H1 (cell line): ENCODE measurements around the gene CNNM2. TPM values are rescaled to one million over a fixed set of nuclear protein-coding genes. Genes with fewer than 3 reads are reported as not detected.

Experiments used
- CTCF ChIA-PET: fragments of 300-600 bp; sonication (Branson Sonifier 250); formaldehyde crosslinking; loops from one replicate; lab custom pipeline; 2021; ENCODE audit not compliant: partially characterized antibody; lab: Charles Lee
- POLR2A ChIA-PET: fragments of 300-600 bp; sonication (Branson Sonifier 250); formaldehyde crosslinking; loops from one replicate; lab custom pipeline; 2021; ENCODE audit warnings: inconsistent platforms; ENCODE audit not compliant: partially characterized antibody; lab: Charles Lee
- DNase-seq, 2 experiments: peaks; one replicate each; pipeline versions ENCODE4 v3.0.0 to v3.0.0-alpha.2; 2010 to 2022; ENCODE audit warnings: low spot score in 2 of 2, low read depth in 1 of 2, mixed read lengths in 1 of 2
- FAIRE-seq: peaks from 2 replicates; lab custom pipeline; 2011; peaks lifted over from hg19 to GRCh38; lab: Jason Lieb, UNC
- H2AFZ ChIP-seq: 2 replicates; pipeline ENCODE4 v1.8.1; 2012; ENCODE audit warnings: low read length, inconsistent platforms
- H2AK5ac ChIP-seq: 2 replicates; pipeline ENCODE4 v1.6.1; 2013; ENCODE audit warnings: low read depth, low read length
- H2BK120ac ChIP-seq: replicated peaks from 2 replicates; pipeline ENCODE3; 2013; ENCODE audit warnings: low read depth, low read length, inconsistent platforms
- H2BK12ac ChIP-seq: 2 replicates; pipeline ENCODE4 v1.6.1; 2013; ENCODE audit warnings: low read depth, low read length
- H2BK15ac ChIP-seq: 2 replicates; pipeline ENCODE4 v1.6.1; 2013; ENCODE audit warnings: low read length
- H2BK20ac ChIP-seq: 2 replicates; pipeline ENCODE4 v1.6.1; 2013; ENCODE audit warnings: low read length
- H2BK5ac ChIP-seq: 2 replicates; pipeline ENCODE4 v1.6.1; 2013; ENCODE audit warnings: low read depth, low read length
- H3K14ac ChIP-seq: 2 replicates; pipeline ENCODE4 v1.6.1; 2013; ENCODE audit warnings: inconsistent platforms; ENCODE audit not compliant: insufficient read length
- H3K18ac ChIP-seq: 2 replicates; pipeline ENCODE4 v1.6.1; 2013; ENCODE audit warnings: low read length; ENCODE audit errors: extremely low read depth
- H3K23ac ChIP-seq: 2 replicates; pipeline ENCODE4 v1.6.1; 2013; ENCODE audit warnings: inconsistent platforms; ENCODE audit not compliant: insufficient read length
- H3K23me2 ChIP-seq: 2 replicates; pipeline ENCODE4 v1.6.1; 2013; ENCODE audit warnings: low read depth, low read length
- H3K27ac ChIP-seq: 2 replicates; pipeline ENCODE4 v1.6.1; 2011; ENCODE audit warnings: low read depth, low read length, inconsistent platforms
- H3K27me3 ChIP-seq, 4 experiments: replicated peaks in 1 of 4; 1 replicate in 1 of 4; 2 replicates in 3 of 4; pipeline versions ENCODE4 v1.6.1 to v1.8.1; 2011 to 2013; ENCODE audit warnings: low read length in 3 of 4, mild to moderate bottlenecking in 3 of 4, inconsistent platforms in 2 of 4, mixed read lengths in 2 of 4, moderate library complexity in 1 of 4; ENCODE audit not compliant: control insufficient read depth in 3 of 4, insufficient read depth in 3 of 4; ENCODE audit errors: extremely low read depth in 1 of 4
- H3K36me3 ChIP-seq, 4 experiments: 2 replicates each; pipeline versions ENCODE4 v1.6.1 to v1.8.1; 2011 to 2013; ENCODE audit warnings: mild to moderate bottlenecking in 4 of 4, low read length in 3 of 4, moderate library complexity in 2 of 4, control low read depth in 1 of 4, inconsistent platforms in 1 of 4; ENCODE audit not compliant: insufficient read depth in 4 of 4, control insufficient read depth in 2 of 4
- H3K4ac ChIP-seq: replicated peaks from 2 replicates; pipeline ENCODE3; 2013; ENCODE audit warnings: low read length, low read depth, mixed read lengths, inconsistent platforms; ENCODE audit not compliant: insufficient read length
- H3K4me1 ChIP-seq, 4 experiments: replicated peaks in 1 of 4; 1 replicate in 1 of 4; 2 replicates in 3 of 4; pipeline versions ENCODE4 v1.6.1 to v1.8.1; 2011 to 2013; ENCODE audit warnings: low read length in 3 of 4, inconsistent platforms in 2 of 4, mixed read lengths in 1 of 4; ENCODE audit not compliant: insufficient read depth in 4 of 4, control insufficient read depth in 3 of 4
- H3K4me2 ChIP-seq, 2 experiments: 2 replicates each; pipeline versions ENCODE4 v1.6.1 to v1.8.1; 2011 to 2013; ENCODE audit warnings: low read depth in 2 of 2, low read length in 2 of 2, control low read depth in 1 of 2, inconsistent platforms in 1 of 2, mild to moderate bottlenecking in 1 of 2; ENCODE audit not compliant: insufficient read depth in 1 of 2
- H3K4me3 ChIP-seq, 4 experiments: fragments of 200-600, 300-600 bp in 1 of 4; sonication (generic), shearing (Covaris generic), sonication (Bioruptor Twin) in 1 of 4; 2 replicates each; pipeline versions ENCODE4 v1.5.1 to v1.8.1; 2011 to 2016; ENCODE audit warnings: low read length in 4 of 4, low read depth in 3 of 4, control low read depth in 2 of 4, inconsistent platforms in 2 of 4, mild to moderate bottlenecking in 2 of 4, mixed read lengths in 1 of 4, moderate library complexity in 1 of 4; ENCODE audit not compliant: insufficient read depth in 2 of 4; ENCODE audit errors: extremely low read depth in 1 of 4
- H3K56ac ChIP-seq: replicated peaks from 2 replicates; pipeline ENCODE3; 2013; ENCODE audit warnings: low read depth, mild to moderate bottlenecking, mixed read lengths, low read length, inconsistent platforms; ENCODE audit not compliant: insufficient read length
- H3K79me1 ChIP-seq: 2 replicates; pipeline ENCODE4 v1.6.1; 2013; ENCODE audit warnings: low read depth, low read length, control low read depth
- H3K79me2 ChIP-seq, 2 experiments: 2 replicates each; pipeline versions ENCODE4 v1.6.1 to v1.8.1; 2012 to 2013; ENCODE audit warnings: low read length in 2 of 2, mild to moderate bottlenecking in 2 of 2, inconsistent platforms in 1 of 2; ENCODE audit not compliant: insufficient read depth in 2 of 2, control insufficient read depth in 1 of 2
- H3K9ac ChIP-seq, 4 experiments: replicated peaks in 1 of 4; 1 replicate in 1 of 4; 2 replicates in 3 of 4; pipeline versions ENCODE4 v1.6.1 to v1.8.1; 2011 to 2013; ENCODE audit warnings: low read depth in 3 of 4, low read length in 3 of 4, control low read depth in 2 of 4, mild to moderate bottlenecking in 2 of 4, moderate library complexity in 2 of 4, inconsistent platforms in 1 of 4; ENCODE audit errors: extremely low read depth in 1 of 4
- H3K9me3 ChIP-seq, 2 experiments: 2 replicates each; pipeline versions ENCODE4 v1.6.1 to v1.8.1; 2012 to 2013; ENCODE audit warnings: mild to moderate bottlenecking in 2 of 2, moderate library complexity in 2 of 2, control low read depth in 1 of 2, inconsistent platforms in 1 of 2, low read depth in 1 of 2, low read length in 1 of 2, mixed read lengths in 1 of 2; ENCODE audit not compliant: insufficient read depth in 2 of 2
- H4K20me1 ChIP-seq, 2 experiments: replicated peaks in 1 of 2; 2 replicates each; pipeline versions ENCODE3 to v1.8.1; 2011 to 2013; ENCODE audit warnings: inconsistent platforms in 2 of 2, low read length in 2 of 2, mild to moderate bottlenecking in 1 of 2; ENCODE audit not compliant: insufficient read depth in 2 of 2, control insufficient read depth in 1 of 2
- H4K5ac ChIP-seq: 2 replicates; pipeline ENCODE4 v1.6.1; 2013; ENCODE audit warnings: low read length, low read depth, mixed read lengths, inconsistent platforms; ENCODE audit not compliant: insufficient read length
- H4K8ac ChIP-seq: 2 replicates; pipeline ENCODE4 v1.8.0; 2013; ENCODE audit warnings: mild to moderate bottlenecking, moderate library complexity, low read length, inconsistent platforms; ENCODE audit not compliant: insufficient read depth; ENCODE audit errors: extremely low read depth
- H4K91ac ChIP-seq: replicated peaks from 2 replicates; pipeline ENCODE3; 2013; ENCODE audit warnings: low read length, mixed read lengths, inconsistent platforms; ENCODE audit not compliant: insufficient read length
- BCL11A ChIP-seq, 2 experiments: IDR thresholded peaks; one replicate each; pipeline ENCODE4 v1.6.1; 2011; ENCODE audit warnings: low read depth in 2 of 2, low read length in 2 of 2, mild to moderate bottlenecking in 2 of 2
- CEBPB ChIP-seq: IDR thresholded peaks from 2 replicates; pipeline ENCODE4 v1.6.1; 2012; ENCODE audit warnings: low read depth, low read length
- GABPA ChIP-seq: IDR thresholded peaks from 2 replicates; pipeline ENCODE4 v1.6.1; 2011; ENCODE audit warnings: mild to moderate bottlenecking, low read length, moderate library complexity, borderline replicate concordance; ENCODE audit not compliant: insufficient read depth
- GTF2F1 ChIP-seq: IDR thresholded peaks from 2 replicates; pipeline ENCODE4 v1.6.1; 2012; ENCODE audit warnings: low read depth, low read length, improper control_type of control experiment, borderline replicate concordance
- HDAC6 ChIP-seq: IDR thresholded peaks from one replicate; pipeline ENCODE4 v1.7.1; 2012; ENCODE audit warnings: low read depth, mild to moderate bottlenecking, inconsistent platforms, low read length, moderate library complexity
- JUND ChIP-seq: IDR thresholded peaks from 2 replicates; pipeline ENCODE4 v1.6.1; 2011; ENCODE audit warnings: mild to moderate bottlenecking, improper control_type of control experiment, low read length
- MAFK ChIP-seq: IDR thresholded peaks from 2 replicates; pipeline ENCODE4 v1.6.1; 2012; ENCODE audit warnings: low read depth, mild to moderate bottlenecking, improper control_type of control experiment, low read length
- PHF8 ChIP-seq: fragments of 200-600 bp; sonication (generic); conservative IDR thresholded peaks from 2 replicates; pipeline ENCODE4 v1.7.1; 2012; ENCODE audit warnings: low read depth, mild to moderate bottlenecking, inconsistent platforms, low read length, moderate library complexity
- SAP30 ChIP-seq: fragments of 300-600 bp; sonication (generic); IDR thresholded peaks from 2 replicates; pipeline ENCODE4 v1.7.1; 2012; ENCODE audit warnings: low read length, moderate library complexity, mild to moderate bottlenecking, inconsistent platforms; ENCODE audit not compliant: insufficient read depth, insufficient replicate concordance
- SP4 ChIP-seq: IDR thresholded peaks from 2 replicates; pipeline ENCODE4 v1.6.1; 2012; ENCODE audit warnings: low read length, inconsistent platforms
- TAF1 ChIP-seq: IDR thresholded peaks from 2 replicates; pipeline ENCODE4 v1.6.1; 2011; ENCODE audit warnings: mild to moderate bottlenecking, low read depth, low read length
- TBP ChIP-seq: IDR thresholded peaks from 2 replicates; pipeline ENCODE4 v1.6.1; 2011; ENCODE audit warnings: low read depth, low read length, improper control_type of control experiment
- TCF12 ChIP-seq: IDR thresholded peaks from 2 replicates; pipeline ENCODE4 v1.6.1; 2011; ENCODE audit warnings: low read depth, mild to moderate bottlenecking, low read length
- ZNF274 ChIP-seq: IDR thresholded peaks from 2 replicates; pipeline ENCODE4 v1.7.0; 2012; ENCODE audit warnings: low read length, borderline replicate concordance; ENCODE audit errors: extremely low read depth
- WGBS, 2 experiments: shearing (Covaris generic) in 1 of 2; methylation state at CpG; one replicate each; pipeline versions ENCODE4 v1.1.6 to v1.1.7; 2013 to 2015; ENCODE audit warnings: low lambda C conversion rate in 2 of 2, mixed read lengths in 2 of 2, inconsistent platforms in 1 of 2, low coverage in 1 of 2, missing lambda C conversion rate in 1 of 2; ENCODE audit not compliant: insufficient replicate concordance in 2 of 2, insufficient coverage in 1 of 2, insufficient read length in 1 of 2; ENCODE audit errors: extremely low coverage in 1 of 2, missing lambda C conversion rate in 1 of 2; 5-methylcytosine and 5-hydroxymethylcytosine counted together
- polyA plus RNA-seq, 7 experiments: library from polyadenylated mRNA; depleted of rRNA in 3 of 7; stranded (reverse) in 5 of 7; unstranded in 2 of 7; fragments of >200 nt in 5 of 7; fragments of 200-250 nt in 2 of 7; gene quantifications; 1 replicate in 5 of 7; 2 replicates in 1 of 7; 4 replicates in 1 of 7; pipeline versions ENCODE4 v1.2.1 to v1.2.3, GENCODE V29; 2011 to 2013; ENCODE audit warnings: missing spikeins in 2 of 7, mixed read lengths in 2 of 7
- total RNA-seq: library from RNA; stranded (reverse); fragmentation: NEBNext Ultra II Directional; extraction: Animal tissue kit (Norgen Biotek cat#: 25700); gene quantifications from 2 replicates; pipeline ENCODE4 v1.2.1, GENCODE V29; 2021

The CNNM2 gene
- total and polyA plus RNA-seq, 2 of the 8 experiments (the other 6 are each of a cell fraction or from before 2014, with no cell fraction given), result 7.3 to 23.6 TPM

- CTCF ChIA-PET, result interaction anchor here (0.6 to 1.9 kb wide), 6 partner anchors 8 to 170 kb away, joined by 3 to 7 read pairs (median 3); partner anchors contain the start of gene CNNM2
- TF ChIP-seq GABPA (no peak), PHF8 (no peak), MAFK (no peak), HDAC6 (no peak), JUND (no peak), SP4 (no peak), ZNF274 (no peak), TAF1 (no peak), TBP (no peak), SAP30 (no peak), CEBPB (no peak), TCF12 (no peak), GTF2F1 (no peak), BCL11A (IDR thresholded peaks at IDR 0.05; ENCODE audit: low read depth in 2 of 2, low read length in 2 of 2) (no peak)
Observed at GRCh38 chr10:103083266-103083976, 165.3 kb downstream of the CNNM2 start.

More at GRCh38 chr10:103083266-103083976, 165.3 kb downstream of the CNNM2 start:
- FAIRE-seq (no peak), DNase-seq (no peak)
- no peak overlapping the region for H3K27ac ChIP-seq
- peaks cover 0 to 21% (median 4%) of the 10 kb centered on the region in 4 experiments; a peak in 5 of 8 replicates for H3K36me3 ChIP-seq
- no peak overlapping the region for H3K14ac ChIP-seq
- peaks cover 0 to 2% of the 10 kb centered on the region in 2 experiments for H4K20me1 ChIP-seq
- H2BK15ac ChIP-seq, result no peak overlapping the region
- H2BK5ac ChIP-seq, result no peak overlapping the region
- H3K4me2 ChIP-seq, result no peak overlapping the region
- H3K9ac ChIP-seq, result no peak overlapping the region
- no peak overlapping the region for H3K56ac ChIP-seq
- H3K18ac ChIP-seq, result no peak overlapping the region
- no peaks in the 10 kb centered on the region for H3K27me3 ChIP-seq
- H3K79me2 ChIP-seq, result no peaks in the 10 kb centered on the region
- H2BK12ac ChIP-seq, result no peak overlapping the region
- no peak overlapping the region for H2AK5ac ChIP-seq
- H2BK120ac ChIP-seq, result no peak overlapping the region
- H4K8ac ChIP-seq, result no peak overlapping the region
- H4K91ac ChIP-seq, result no peak overlapping the region
- no peak overlapping the region for H2BK20ac ChIP-seq
- H3K79me1 ChIP-seq, result no peaks in the 10 kb centered on the region; the same call in 1 of the 2 replicates
- no peaks in the 10 kb centered on the region for H3K9me3 ChIP-seq
- no peaks in the 10 kb centered on the region for H3K4me1 ChIP-seq
- WGBS, 2 experiments, result 95% methylated on average over 7 of the region's 7 CpGs; no CpG with 5 or more reads in 1 of the 2 experiments
- no peak overlapping the region for H3K23ac ChIP-seq
- H3K23me2 ChIP-seq, result no peaks in the 10 kb centered on the region
- no peak overlapping the region for H3K4me3 ChIP-seq
- H4K5ac ChIP-seq, result no peak overlapping the region
- H3K4ac ChIP-seq, result no peak overlapping the region
- POLR2A ChIA-PET, result interaction anchor here (1.1 to 1.4 kb wide), 2 partner anchors 12 to 109 kb away, joined by 3 read pairs; partner anchors contain the start of gene NT5C2
- no peak overlapping the region for H2AFZ ChIP-seq
